ENCODE results near the gene RHOT2.
A peak's percentile ranks its signal among the peaks of the same experiment; 100 is the strongest.
"Not testable (repeated sequence)": the region's sequence is repeated elsewhere in the genome, so short reads cannot be mapped to it uniquely, and the experiment has no call there.

Gene RHOT2

DNA sequence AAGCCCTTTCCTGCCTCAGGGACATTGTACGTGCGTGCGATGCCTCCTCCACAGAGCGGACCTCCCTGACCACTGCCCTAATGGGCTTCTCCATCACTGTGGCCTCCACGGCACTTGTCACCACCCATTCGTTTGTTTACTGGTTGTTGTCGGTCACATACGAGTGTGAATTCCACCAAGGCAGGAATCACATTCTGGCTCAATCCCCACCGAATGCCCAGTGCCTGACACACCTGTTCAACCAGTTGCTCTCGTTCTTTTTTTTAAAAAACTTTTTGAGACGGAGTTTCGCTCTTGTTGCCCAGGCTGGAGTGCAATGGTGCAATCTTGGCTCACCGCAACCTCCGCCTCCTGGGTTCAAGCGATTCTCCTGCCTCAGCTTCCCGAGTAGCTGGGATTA is 23.3 kb downstream of the RHOT2 start:
- peaks cover 55% of the 10 kb centered on the region for H3K27me3 ChIP-seq (ENCODE audit: control insufficient read depth, insufficient read depth, low read length)
- not testable (repeated sequence) for H3K27ac ChIP-seq (ENCODE audit: low read length); H3K4me3 ChIP-seq (ENCODE audit: low read length); H3K9me3 ChIP-seq (ENCODE audit: control insufficient read depth, low read depth, low read length); H3K4me1 ChIP-seq (ENCODE audit: control insufficient read depth, low read depth, low read length); H3K9ac ChIP-seq (ENCODE audit: low read length); H3K36me3 ChIP-seq (ENCODE audit: control insufficient read depth, low read depth, low read length)

DNA sequence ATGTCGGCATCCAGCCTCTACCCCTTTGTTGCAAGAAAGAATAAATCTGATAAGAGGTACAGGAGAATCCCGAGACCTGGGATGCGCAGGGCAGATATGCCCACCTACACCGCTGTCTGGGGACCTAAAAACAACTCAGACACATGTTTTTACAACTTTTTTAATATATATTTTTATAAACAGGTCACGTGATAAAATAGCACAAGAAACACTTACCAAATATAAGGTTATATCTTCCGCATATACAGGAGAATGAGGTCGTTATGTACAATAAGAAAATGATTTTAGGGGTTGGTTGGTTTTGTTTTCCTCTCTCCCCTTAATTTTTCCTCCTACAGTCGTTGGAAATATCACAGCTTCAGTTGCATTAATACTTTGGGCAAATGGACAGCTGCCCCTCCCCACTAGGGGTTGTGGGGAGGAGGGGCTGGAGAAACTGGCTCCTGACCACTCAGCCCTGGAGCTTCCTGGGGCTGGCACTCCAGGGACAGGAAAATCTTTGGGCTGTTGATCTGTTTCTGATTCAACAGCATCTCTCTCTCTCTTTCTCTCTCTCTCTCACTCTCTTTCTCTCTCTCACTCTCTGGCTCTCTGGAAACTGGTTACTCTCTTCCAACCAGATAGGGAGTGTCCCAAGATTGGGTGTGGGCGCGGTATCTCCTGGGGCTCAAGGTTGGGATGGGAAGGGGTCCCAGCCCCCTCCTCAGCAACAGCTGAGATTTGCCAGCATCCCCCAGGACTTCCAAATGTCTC is 24.6 kb downstream of the RHOT2 start:
- H3K36me3 ChIP-seq (ENCODE audit: control insufficient read depth, low read depth, low read length): no peaks in the 10 kb centered on the region
- H3K9ac ChIP-seq (ENCODE audit: low read length): no peak overlapping the region
- H3K9me3 ChIP-seq (ENCODE audit: control insufficient read depth, low read depth, low read length): no peaks in the 10 kb centered on the region
- H3K27ac ChIP-seq (ENCODE audit: low read length): no peak overlapping the region
- H3K4me1 ChIP-seq (ENCODE audit: control insufficient read depth, low read depth, low read length): no peaks in the 10 kb centered on the region
- peaks cover 64% of the 10 kb centered on the region for H3K27me3 ChIP-seq (ENCODE audit: control insufficient read depth, insufficient read depth, low read length)
- H3K4me3 ChIP-seq (ENCODE audit: low read length): no peak overlapping the region

DNA sequence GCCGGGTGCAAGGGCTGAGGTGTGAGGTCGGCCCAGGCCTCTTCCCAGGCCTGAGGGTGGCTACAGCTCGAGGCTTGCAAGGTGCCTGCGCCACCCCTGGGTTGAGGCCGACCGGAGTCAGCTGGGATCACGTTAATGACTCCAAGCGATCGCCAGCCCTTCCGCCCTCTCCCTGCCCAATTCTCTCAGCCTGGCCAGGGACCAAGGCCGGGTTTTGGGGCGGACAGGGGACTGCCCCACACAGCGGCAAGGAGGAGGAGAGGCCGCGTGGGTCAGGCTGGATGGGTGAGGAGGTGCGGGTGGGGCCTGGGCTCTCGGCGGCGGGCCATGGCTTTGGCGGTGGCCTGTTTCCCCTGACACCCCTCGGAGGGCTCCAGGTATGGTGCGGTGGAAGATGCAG is 25.4 kb downstream of the RHOT2 start:
- Histone ChIP-seq H3K9me3 (ENCODE audit: control insufficient read depth, low read depth, low read length) (no peaks in the 10 kb centered on the region), H3K27me3 (ENCODE audit: control insufficient read depth, insufficient read depth, low read length) (peaks cover 73% of the 10 kb centered on the region), H3K36me3 (ENCODE audit: control insufficient read depth, low read depth, low read length) (no peaks in the 10 kb centered on the region), H3K27ac (ENCODE audit: low read length) (no peak overlapping the region), H3K4me1 (ENCODE audit: control insufficient read depth, low read depth, low read length) (no peaks in the 10 kb centered on the region), H3K4me3 (ENCODE audit: low read length) (peak overlapping the region; percentile 51), H3K9ac (ENCODE audit: low read length) (no peak overlapping the region)

DNA sequence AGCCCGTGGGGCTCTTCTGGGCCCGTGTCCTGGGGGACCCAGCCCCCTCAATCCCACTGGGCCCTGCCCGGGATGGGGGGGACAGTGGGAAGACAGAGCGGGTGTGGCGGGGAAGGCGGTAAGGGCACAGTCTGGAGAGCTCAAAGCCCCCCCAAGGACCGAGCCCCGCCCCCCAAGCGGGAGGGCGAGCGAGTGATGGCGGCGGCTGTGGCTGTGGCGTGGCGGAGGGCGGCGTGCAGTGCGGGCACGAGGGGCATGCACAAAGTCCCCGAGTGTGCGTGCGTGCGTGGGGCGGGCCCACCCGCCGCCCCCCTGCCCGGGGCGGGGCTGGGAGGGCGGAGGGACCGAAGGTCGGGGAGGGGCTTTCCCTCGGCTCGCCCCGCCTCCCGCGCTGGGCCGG is 25.8 kb downstream of the RHOT2 start:
- Histone ChIP-seq H3K9me3 (ENCODE audit: control insufficient read depth, low read depth, low read length) (no peaks in the 10 kb centered on the region), H3K27me3 (ENCODE audit: control insufficient read depth, insufficient read depth, low read length) (peaks cover 77% of the 10 kb centered on the region), H3K36me3 (ENCODE audit: control insufficient read depth, low read depth, low read length) (no peaks in the 10 kb centered on the region), H3K4me3 (ENCODE audit: low read length) (peak overlapping the region; percentile 51), H3K9ac (ENCODE audit: low read length) (no peak overlapping the region), H3K4me1 (ENCODE audit: control insufficient read depth, low read depth, low read length) (no peaks in the 10 kb centered on the region), H3K27ac (ENCODE audit: low read length) (no peak overlapping the region)

DNA sequence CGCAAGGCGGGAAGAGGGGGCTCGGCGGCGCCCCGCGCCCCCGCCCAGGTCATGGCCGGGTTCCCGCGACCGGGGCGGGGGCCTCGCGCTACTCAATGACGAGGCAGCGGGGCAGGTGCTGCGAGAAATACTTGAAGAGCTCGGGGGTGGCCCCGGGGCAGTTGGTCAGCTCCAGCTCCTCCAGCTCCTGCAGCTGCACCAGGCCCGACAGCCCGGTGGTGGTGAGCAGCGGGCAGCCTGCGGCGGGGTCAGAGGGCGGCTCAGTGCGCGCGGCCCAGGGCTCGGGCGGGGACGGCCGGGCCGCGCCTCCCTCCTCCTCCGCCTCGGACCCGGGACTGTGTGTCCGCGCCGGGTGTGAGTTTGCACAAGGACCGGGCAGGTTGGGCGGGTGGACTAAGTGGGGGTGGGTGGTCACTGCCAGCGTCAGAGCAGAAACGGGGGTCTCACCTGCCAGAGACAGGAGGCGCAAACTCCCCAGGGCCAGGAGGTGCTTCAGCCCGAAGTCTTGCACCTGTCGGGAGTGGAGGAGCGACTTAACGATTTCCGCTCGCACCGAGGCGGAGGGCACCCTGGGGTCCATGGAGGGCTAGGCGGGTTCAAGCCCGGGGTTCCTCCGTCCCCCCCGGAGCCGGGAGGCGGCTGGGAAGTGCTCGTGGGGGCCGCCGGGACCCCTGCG is 26.4 kb downstream of the RHOT2 start:
- H3K27me3 ChIP-seq (ENCODE audit: control insufficient read depth, insufficient read depth, low read length): peaks cover 82% of the 10 kb centered on the region
- no peaks in the 10 kb centered on the region for H3K4me1 ChIP-seq (ENCODE audit: control insufficient read depth, low read depth, low read length)
- no peak overlapping the region for H3K9ac ChIP-seq (ENCODE audit: low read length)
- H3K4me3 ChIP-seq (ENCODE audit: low read length): peak overlapping the region; percentile 51
- H3K9me3 ChIP-seq (ENCODE audit: control insufficient read depth, low read depth, low read length): no peaks in the 10 kb centered on the region
- H3K27ac ChIP-seq (ENCODE audit: low read length): no peak overlapping the region
- no peaks in the 10 kb centered on the region for H3K36me3 ChIP-seq (ENCODE audit: control insufficient read depth, low read depth, low read length)

DNA sequence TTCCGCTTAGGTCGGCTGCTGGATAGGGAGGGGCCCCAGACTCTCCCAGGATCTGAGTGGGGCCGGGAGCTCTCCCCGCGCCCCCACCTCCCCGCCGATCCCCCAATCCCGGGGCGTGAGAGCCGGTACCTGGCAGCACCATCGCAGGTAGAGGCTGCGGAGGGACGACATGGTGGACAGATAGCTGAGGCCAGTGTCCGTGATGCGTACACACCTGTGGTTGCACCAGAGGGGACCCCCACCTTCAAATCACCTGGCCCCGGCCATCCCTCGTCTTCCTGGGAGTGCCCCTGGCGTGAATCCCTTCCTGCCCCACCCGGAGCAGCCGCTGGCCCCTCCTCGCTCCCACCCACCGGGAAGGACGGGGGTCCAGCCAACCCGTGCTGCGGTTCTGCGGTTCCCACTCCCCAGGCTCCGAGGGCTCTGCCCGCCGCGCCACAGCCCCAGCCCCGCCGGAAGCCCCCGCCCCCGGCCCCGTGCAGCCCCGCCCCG is 27.0 kb downstream of the RHOT2 start:
- no peak overlapping the region for H3K9ac ChIP-seq (ENCODE audit: low read length)
- no peaks in the 10 kb centered on the region for H3K36me3 ChIP-seq (ENCODE audit: control insufficient read depth, low read depth, low read length)
- H3K4me1 ChIP-seq (ENCODE audit: control insufficient read depth, low read depth, low read length): no peaks in the 10 kb centered on the region
- peak overlapping the region; percentile 51 for H3K4me3 ChIP-seq (ENCODE audit: low read length)
- H3K9me3 ChIP-seq (ENCODE audit: control insufficient read depth, low read depth, low read length): no peaks in the 10 kb centered on the region
- H3K27ac ChIP-seq (ENCODE audit: low read length): no peak overlapping the region
- H3K27me3 ChIP-seq (ENCODE audit: control insufficient read depth, insufficient read depth, low read length): peaks cover 88% of the 10 kb centered on the region

DNA sequence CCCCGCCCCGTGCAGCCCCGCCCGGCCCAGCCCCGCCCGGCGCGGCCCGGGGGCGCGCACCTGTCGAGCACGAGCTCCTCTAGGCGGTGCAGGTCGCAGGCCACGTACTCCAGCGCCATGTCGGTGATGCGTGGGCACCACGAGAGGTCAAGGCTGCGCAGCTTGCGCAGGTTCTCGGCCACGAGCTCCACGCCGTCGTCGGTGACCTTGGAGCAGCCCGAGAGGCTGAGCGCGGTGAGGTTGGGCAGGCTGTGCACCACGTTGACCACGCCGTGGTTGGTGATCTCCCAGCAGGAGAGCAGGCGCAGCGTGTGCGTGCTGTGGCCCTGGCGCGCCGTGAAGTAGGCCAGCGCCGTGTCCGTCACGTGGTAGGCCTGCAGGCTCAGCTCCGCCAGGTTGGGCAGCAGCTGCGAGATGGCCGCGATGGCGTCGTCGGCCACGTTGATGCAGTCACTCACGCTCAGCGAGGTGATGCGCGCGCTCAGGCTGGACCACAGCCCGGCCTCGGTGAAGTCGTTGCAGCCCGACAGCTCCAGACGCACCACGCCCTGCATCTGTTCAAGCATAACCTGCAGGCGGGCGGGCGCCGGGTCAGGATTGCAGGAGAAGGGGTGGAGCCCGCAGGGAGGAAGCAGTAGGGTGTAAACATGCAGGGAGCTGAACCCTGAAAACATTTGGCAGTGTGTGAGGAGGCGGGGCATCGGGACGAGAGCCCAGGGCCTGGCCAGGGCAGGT is 27.6 kb downstream of the RHOT2 start:
- Histone ChIP-seq H3K9ac (ENCODE audit: low read length) (no peak overlapping the region), H3K27ac (ENCODE audit: low read length) (no peak overlapping the region), H3K4me1 (ENCODE audit: control insufficient read depth, low read depth, low read length) (no peaks in the 10 kb centered on the region), H3K4me3 (ENCODE audit: low read length) (peak overlapping the region; percentile 68), H3K9me3 (ENCODE audit: control insufficient read depth, low read depth, low read length) (no peaks in the 10 kb centered on the region), H3K36me3 (ENCODE audit: control insufficient read depth, low read depth, low read length) (no peaks in the 10 kb centered on the region), H3K27me3 (ENCODE audit: control insufficient read depth, insufficient read depth, low read length) (peaks cover 94% of the 10 kb centered on the region)

DNA sequence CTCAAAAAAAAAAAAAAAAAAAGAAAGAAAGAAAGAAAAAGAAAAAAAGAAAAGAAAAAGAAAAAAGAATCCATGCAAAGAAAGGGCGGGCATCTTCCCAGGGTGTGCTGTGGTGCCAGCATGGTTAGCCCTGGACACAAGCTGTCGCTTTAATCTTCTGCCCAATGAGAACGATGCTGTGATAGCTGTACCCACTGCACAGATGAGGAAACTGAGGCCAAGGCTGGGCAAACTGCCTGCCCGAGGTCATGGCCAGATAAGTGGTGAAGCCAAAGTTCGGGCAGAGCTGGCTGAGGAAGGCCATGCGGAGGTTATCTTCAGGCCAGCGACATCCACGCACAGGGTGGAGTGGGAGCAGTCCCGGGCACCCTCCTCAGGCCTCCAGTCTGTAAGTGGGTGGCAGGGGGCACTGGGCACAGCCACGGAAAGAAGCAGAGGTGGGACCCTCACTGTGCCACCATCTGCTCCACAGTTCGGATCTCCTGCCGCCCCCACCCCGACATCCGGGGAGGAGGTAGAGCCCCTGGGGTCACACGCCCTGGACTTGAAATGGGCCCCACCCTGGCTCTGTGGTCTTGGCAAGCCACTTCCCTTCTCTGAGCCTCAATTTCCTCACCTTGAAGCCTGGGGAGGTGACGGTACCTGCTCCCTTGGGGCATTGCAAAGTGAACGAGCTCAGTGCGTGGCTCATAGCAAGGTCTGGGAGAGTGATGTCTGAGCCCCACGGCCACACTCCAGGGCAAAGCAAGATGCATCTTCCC is 31.2 kb downstream of the RHOT2 start:
- Histone ChIP-seq H3K4me1 (ENCODE audit: control insufficient read depth, low read depth, low read length) (no peaks in the 10 kb centered on the region), H3K36me3 (ENCODE audit: control insufficient read depth, low read depth, low read length) (no peaks in the 10 kb centered on the region), H3K27ac (ENCODE audit: low read length) (no peak overlapping the region), H3K9me3 (ENCODE audit: control insufficient read depth, low read depth, low read length) (no peaks in the 10 kb centered on the region), H3K4me3 (ENCODE audit: low read length) (no peak overlapping the region), H3K27me3 (ENCODE audit: control insufficient read depth, insufficient read depth, low read length) (peaks cover 96% of the 10 kb centered on the region), H3K9ac (ENCODE audit: low read length) (no peak overlapping the region)

DNA sequence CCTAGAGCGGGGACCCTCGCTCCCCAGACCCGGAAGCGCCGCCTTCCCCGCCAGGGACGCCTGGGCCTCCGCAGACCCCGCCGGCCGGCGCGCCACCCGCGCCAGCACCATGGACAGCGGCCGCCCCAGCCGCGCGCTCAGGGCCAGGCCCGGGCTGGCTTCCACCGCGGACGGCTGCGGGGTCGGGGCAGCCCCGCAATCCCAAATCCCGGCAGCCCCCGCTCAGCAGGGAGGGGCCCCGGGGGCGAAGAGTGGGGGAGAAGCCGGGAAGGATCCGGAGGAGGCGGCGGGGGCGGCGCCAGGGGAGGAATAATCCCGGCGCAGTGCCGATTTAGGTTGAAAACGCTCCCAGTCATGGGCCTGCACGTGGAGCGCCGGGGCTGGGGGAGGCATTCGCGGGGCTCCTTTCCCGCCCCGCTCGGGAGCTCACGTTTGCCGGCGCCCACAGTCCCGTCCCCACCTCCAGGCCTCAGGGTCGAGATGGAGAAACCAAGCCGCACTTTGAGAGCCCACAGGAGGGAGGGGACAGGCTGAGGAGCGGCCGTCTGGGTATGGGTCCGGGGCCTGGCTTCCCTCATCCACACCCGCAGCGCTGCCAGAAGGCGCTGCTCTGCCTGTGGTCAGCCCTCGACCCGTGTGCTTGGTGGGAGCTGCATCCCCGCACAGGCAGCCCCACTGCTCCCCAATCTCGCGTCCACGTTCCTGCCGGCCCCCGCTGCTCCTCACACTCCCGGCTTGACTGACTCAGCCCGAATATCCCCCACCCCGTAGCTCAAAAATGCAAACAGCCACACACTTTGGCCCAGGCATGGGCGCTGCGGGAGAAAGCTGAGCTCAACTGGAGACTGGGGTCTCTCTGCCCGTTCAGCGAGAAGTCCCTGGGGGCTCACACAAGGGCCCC is 33.0 kb downstream of the RHOT2 start:
- Histone ChIP-seq H3K4me3 (ENCODE audit: low read length) (no peak overlapping the region), H3K9ac (ENCODE audit: low read length) (no peak overlapping the region), H3K4me1 (ENCODE audit: control insufficient read depth, low read depth, low read length) (no peaks in the 10 kb centered on the region), H3K36me3 (ENCODE audit: control insufficient read depth, low read depth, low read length) (no peaks in the 10 kb centered on the region), H3K9me3 (ENCODE audit: control insufficient read depth, low read depth, low read length) (no peaks in the 10 kb centered on the region), H3K27ac (ENCODE audit: low read length) (no peak overlapping the region), H3K27me3 (ENCODE audit: control insufficient read depth, insufficient read depth, low read length) (peaks cover 91% of the 10 kb centered on the region)

DNA sequence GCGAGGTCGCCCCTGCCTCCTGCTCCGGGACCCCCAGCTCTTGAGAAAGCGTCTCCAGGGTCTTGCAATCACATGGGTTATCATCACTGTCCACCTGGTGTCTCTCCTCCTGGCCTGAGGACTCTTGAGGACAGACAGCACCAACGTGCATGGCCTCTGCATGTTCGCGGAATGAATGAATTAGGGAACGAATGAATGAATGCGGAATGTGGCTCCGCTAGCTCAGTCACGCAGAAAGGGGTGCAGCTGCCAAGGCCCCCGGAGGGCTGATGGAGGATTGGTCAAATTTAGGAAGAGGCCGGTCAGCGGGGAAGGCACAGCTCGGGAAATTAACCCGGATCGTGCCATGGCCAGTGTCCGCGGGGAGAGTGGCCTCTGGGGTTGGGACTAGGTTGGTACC is 34.4 kb downstream of the RHOT2 start:
- Histone ChIP-seq H3K9ac (ENCODE audit: low read length) (no peak overlapping the region), H3K9me3 (ENCODE audit: control insufficient read depth, low read depth, low read length) (no peaks in the 10 kb centered on the region), H3K27ac (ENCODE audit: low read length) (no peak overlapping the region), H3K36me3 (ENCODE audit: control insufficient read depth, low read depth, low read length) (no peaks in the 10 kb centered on the region), H3K4me1 (ENCODE audit: control insufficient read depth, low read depth, low read length) (no peaks in the 10 kb centered on the region), H3K27me3 (ENCODE audit: control insufficient read depth, insufficient read depth, low read length) (peaks cover 94% of the 10 kb centered on the region), H3K4me3 (ENCODE audit: low read length) (no peak overlapping the region)
